ENCODE measurements around the gene PXT1. TPM values are rescaled to one million over a fixed set of nuclear protein-coding genes. Genes with fewer than 3 reads are reported as not detected.
A peak's percentile ranks its signal among the peaks of the same experiment; 100 is the strongest.

Gene PXT1
- total and polyA plus RNA-seq, 9 of the 15 experiments (the other 6 are each of a cell fraction or from before 2014, with no cell fraction given) = 0.09 to 0.11 (median 0.10) TPM; not detected in 5

DNA sequence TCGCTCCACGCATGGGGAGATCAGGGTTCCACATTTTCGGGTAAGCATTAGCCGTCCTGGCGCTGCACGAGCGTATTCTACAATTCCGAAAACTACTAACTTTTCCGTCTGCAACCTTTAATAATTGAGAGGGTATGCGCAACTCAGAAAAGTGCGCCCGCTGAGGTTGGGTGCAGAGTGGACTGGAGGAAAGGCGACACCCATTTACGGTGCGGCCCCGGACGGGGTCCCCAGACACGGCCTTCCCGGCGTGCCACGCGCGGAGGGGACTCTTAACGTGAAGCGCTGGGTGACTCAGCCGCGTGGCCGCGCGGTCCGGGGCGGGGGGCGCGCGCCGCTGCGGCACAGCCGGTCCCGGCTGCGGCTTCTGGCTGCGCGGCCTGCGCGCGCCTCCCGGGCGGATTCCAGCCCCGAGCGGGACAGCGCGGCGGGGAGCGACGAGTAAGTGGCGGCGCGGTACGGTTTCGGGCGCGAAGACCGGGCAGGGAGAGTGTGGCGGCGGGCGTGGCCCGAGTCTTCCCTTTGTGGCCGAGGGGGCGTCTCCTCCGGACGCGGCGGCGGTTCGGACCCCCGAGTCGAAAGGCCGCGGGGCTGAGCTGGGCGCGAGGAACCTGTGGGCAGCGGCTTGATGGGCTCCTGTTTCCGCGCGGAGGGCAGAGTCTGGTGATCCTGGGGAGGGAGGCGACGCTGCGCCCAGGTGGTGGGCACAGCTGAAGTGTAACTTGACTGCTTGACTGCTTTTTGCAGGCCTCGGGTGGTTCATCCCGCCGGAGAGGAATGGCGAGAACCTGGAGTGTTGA, at the start of gene PXT1, which contains the start of gene KCTD20 (continued):
- no peak for TF ChIP-seq CHAMP1 (IDR thresholded peaks at IDR 0.05)
- TF ChIP-seq SETDB1 (IDR thresholded peaks at IDR 0.05; ENCODE audit: low read length) = no peak
- TF ChIP-seq, protein P1, sequence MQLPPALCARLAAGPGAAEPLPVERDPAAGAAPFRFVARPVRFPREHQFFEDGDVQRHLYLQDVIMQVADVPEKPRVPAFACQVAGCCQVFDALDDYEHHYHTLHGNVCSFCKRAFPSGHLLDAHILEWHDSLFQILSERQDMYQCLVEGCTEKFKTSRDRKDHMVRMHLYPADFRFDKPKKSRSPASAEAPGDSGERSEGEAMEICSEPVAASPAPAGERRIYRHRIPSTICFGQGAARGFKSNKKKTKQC (CRISPR knock-in tag; IDR thresholded peaks at IDR 0.05) = no peak
- peak in 1 of 2 experiments; percentile 10; a peak in 1 of 4 replicates for TF ChIP-seq FOXA3 (CRISPR knock-in tag; conservative IDR thresholded peaks at IDR 0.05 in 1 of 2, IDR thresholded peaks at IDR 0.05 in 1 of 2)
- no peak for TF ChIP-seq ZNF311 (CRISPR knock-in tag; IDR thresholded peaks at IDR 0.05)
- no peak for TF ChIP-seq FOXK1 (CRISPR knock-in tag; IDR thresholded peaks at IDR 0.05; ENCODE audit: borderline replicate concordance)
- TF ChIP-seq CEBPG (CRISPR knock-in tag; IDR thresholded peaks at IDR 0.05) = no peak
- no peak for TF ChIP-seq CEBPG (tag; conservative IDR thresholded peaks at IDR 0.05 in 1 of 2, IDR thresholded peaks at IDR 0.05 in 1 of 2)
- TF ChIP-seq ZNF668 (CRISPR knock-in tag; IDR thresholded peaks at IDR 0.05) = no peak
- no peak for TF ChIP-seq RBM39 (optimal IDR thresholded peaks at IDR 0.05; ENCODE audit: low read depth, low read length)
- TF ChIP-seq CBX2 (IDR thresholded peaks at IDR 0.05; ENCODE audit: insufficient read depth, low read length, poor library complexity, severe bottlenecking) = no peak
- TF ChIP-seq ERF (CRISPR knock-in tag; IDR thresholded peaks at IDR 0.05) = peak; percentile 82
- TF ChIP-seq ZNF274 (IDR thresholded peaks at IDR 0.05; ENCODE audit: borderline replicate concordance, low read depth, low read length) = no peak
- TF ChIP-seq ADNP (tag; IDR thresholded peaks at IDR 0.05) = 0 out of 2 replicates have a peak, but pooled peaks have one; percentile 14
- TF ChIP-seq RBM22 (IDR thresholded peaks at IDR 0.05; ENCODE audit: low read depth, low read length, poor library complexity, severe bottlenecking) = peak; percentile 65
- no peak for TF ChIP-seq KDM2B (CRISPR knock-in tag; IDR thresholded peaks at IDR 0.05)
- TF ChIP-seq, protein P2, sequence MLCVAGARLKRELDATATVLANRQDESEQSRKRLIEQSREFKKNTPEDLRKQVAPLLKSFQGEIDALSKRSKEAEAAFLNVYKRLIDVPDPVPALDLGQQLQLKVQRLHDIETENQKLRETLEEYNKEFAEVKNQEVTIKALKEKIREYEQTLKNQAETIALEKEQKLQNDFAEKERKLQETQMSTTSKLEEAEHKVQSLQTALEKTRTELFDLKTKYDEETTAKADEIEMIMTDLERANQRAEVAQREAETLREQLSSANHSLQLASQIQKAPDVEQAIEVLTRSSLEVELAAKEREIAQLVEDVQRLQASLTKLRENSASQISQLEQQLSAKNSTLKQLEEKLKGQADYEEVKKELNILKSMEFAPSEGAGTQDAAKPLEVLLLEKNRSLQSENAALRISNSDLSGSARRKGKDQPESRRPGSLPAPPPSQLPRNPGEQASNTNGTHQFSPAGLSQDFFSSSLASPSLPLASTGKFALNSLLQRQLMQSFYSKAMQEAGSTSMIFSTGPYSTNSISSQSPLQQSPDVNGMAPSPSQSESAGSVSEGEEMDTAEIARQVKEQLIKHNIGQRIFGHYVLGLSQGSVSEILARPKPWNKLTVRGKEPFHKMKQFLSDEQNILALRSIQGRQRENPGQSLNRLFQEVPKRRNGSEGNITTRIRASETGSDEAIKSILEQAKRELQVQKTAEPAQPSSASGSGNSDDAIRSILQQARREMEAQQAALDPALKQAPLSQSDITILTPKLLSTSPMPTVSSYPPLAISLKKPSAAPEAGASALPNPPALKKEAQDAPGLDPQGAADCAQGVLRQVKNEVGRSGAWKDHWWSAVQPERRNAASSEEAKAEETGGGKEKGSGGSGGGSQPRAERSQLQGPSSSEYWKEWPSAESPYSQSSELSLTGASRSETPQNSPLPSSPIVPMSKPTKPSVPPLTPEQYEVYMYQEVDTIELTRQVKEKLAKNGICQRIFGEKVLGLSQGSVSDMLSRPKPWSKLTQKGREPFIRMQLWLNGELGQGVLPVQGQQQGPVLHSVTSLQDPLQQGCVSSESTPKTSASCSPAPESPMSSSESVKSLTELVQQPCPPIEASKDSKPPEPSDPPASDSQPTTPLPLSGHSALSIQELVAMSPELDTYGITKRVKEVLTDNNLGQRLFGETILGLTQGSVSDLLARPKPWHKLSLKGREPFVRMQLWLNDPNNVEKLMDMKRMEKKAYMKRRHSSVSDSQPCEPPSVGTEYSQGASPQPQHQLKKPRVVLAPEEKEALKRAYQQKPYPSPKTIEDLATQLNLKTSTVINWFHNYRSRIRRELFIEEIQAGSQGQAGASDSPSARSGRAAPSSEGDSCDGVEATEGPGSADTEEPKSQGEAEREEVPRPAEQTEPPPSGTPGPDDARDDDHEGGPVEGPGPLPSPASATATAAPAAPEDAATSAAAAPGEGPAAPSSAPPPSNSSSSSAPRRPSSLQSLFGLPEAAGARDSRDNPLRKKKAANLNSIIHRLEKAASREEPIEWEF (CRISPR knock-in tag; IDR thresholded peaks at IDR 0.05) = peak; percentile 70; the same call in 1 of the 2 replicates
- TF ChIP-seq E2F4 (CRISPR knock-in tag; IDR thresholded peaks at IDR 0.05; ENCODE audit: low read depth) = no peak
